Ascending aorta (tissue), 2 donors: ENCODE results near the gene PRR30. TPM values are rescaled to one million over a fixed set of nuclear protein-coding genes. Genes with fewer than 3 reads are reported as not detected.

Experiments used
- DNase-seq, 2 donors: peaks; one replicate each; pipeline ENCODE4 v3.0.0-alpha.2; 2019; ENCODE audit warnings: low spot score in 2 of 2
- H3K27ac ChIP-seq, 2 donors: fragments of 200-600 bp; sonication (generic); one replicate each; pipeline ENCODE4 v1.5.1; 2016 to 2017; ENCODE audit warnings: mild to moderate bottlenecking in 1 of 2
- H3K27me3 ChIP-seq: fragments of 200-600 bp; sonication (generic); one replicate; pipeline ENCODE4 v1.5.1; 2017
- H3K36me3 ChIP-seq, 2 donors: fragments of 200-600 bp; sonication (generic); one replicate each; pipeline ENCODE4 v1.5.1; 2016
- H3K4me1 ChIP-seq, 2 donors: fragments of 200-600 bp; sonication (generic); one replicate each; pipeline ENCODE4 v1.5.1; 2016 to 2017; ENCODE audit warnings: mild to moderate bottlenecking in 1 of 2
- H3K4me3 ChIP-seq, 2 donors: fragments of 200-600 bp; sonication (generic); one replicate each; pipeline ENCODE4 v1.5.1; 2016 to 2017; ENCODE audit warnings: mild to moderate bottlenecking in 1 of 2
- H3K9me3 ChIP-seq, 2 donors: fragments of 200-600 bp; sonication (generic); one replicate each; pipeline ENCODE4 v1.5.1; 2016
- intact Hi-C: fragments of 100-400 bp; cut with DNase I; formaldehyde crosslinking; loops from one replicate; pipeline ENCODE4 v1.15.1; 2023
- total RNA-seq: library from RNA; depleted of rRNA; stranded (reverse); fragments of >200 nt; gene quantifications from one replicate; pipeline ENCODE4 v1.1.0, GENCODE V29; 2016
- TF ChIP-seq, protein P1 (sequence below), 3 experiments: fragments of 200-600 bp in 2 of 3; fragments of 450-650 bp in 1 of 3; sonication (generic) in 2 of 3; IDR thresholded peaks; one replicate each; pipeline ENCODE4 v1.5.1; 2016 to 2019; ENCODE audit warnings: antibody characterized with exemption in 3 of 3, mild to moderate bottlenecking in 1 of 3, moderate library complexity in 1 of 3

The PRR30 gene
- total RNA-seq, 1 donor from 2014 or later: not detected

DNA sequence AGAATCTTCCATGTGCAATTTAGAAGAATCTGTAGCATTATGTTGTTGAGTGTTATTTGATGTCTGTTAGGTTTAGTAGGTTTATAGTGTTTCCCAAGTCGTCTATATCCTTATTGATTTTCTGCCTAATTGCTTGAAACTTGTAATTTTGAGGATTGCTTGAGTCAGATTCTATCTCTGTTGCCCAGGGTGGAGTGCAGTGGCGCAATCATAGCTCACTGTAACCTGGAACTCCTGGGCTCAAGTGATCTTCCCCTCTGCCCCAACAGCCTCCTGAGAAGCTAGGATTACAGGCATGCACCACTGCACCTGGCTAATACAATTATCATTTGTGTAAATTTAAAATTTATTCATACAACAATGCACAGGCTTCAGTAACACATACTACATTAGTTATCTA is 6.5 kb upstream of the PRR30 start:
- Histone ChIP-seq H3K27me3 (no peaks in the 10 kb centered on the region), H3K4me1 (no peaks in the 10 kb centered on the region), H3K27ac (no peak overlapping the region), H3K9me3 (no peaks in the 10 kb centered on the region), H3K36me3 (no peaks in the 10 kb centered on the region), H3K4me3 (no peak overlapping the region)
- TF ChIP-seq, protein P1, sequence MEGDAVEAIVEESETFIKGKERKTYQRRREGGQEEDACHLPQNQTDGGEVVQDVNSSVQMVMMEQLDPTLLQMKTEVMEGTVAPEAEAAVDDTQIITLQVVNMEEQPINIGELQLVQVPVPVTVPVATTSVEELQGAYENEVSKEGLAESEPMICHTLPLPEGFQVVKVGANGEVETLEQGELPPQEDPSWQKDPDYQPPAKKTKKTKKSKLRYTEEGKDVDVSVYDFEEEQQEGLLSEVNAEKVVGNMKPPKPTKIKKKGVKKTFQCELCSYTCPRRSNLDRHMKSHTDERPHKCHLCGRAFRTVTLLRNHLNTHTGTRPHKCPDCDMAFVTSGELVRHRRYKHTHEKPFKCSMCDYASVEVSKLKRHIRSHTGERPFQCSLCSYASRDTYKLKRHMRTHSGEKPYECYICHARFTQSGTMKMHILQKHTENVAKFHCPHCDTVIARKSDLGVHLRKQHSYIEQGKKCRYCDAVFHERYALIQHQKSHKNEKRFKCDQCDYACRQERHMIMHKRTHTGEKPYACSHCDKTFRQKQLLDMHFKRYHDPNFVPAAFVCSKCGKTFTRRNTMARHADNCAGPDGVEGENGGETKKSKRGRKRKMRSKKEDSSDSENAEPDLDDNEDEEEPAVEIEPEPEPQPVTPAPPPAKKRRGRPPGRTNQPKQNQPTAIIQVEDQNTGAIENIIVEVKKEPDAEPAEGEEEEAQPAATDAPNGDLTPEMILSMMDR (IDR thresholded peaks at IDR 0.05): no peak
- intact Hi-C loops: no loop called here
- DNase-seq: no peak

DNA sequence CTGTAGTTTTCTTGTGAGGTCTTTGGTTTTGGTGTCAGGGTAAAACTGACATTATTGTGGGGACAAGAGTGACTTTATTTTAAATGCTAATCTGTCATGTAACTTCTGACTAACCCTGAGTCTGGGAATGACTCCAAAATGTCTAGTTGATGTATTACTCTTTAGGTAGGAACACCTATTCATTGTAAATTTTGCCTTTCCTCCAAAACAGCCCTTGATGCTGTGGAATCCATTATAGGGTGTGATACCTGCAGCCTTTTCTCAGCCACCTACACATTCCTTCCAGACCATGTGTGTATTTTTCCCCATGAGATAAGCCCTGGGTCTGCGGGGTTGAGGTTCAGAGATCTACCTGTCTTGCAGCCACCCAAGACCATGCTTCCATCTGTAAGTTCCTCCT is 4.1 kb upstream of the PRR30 start:
- no peaks in the 10 kb centered on the region for H3K9me3 ChIP-seq
- TF ChIP-seq, protein P1 (IDR thresholded peaks at IDR 0.05): no peak
- DNase-seq: no peak

DNA sequence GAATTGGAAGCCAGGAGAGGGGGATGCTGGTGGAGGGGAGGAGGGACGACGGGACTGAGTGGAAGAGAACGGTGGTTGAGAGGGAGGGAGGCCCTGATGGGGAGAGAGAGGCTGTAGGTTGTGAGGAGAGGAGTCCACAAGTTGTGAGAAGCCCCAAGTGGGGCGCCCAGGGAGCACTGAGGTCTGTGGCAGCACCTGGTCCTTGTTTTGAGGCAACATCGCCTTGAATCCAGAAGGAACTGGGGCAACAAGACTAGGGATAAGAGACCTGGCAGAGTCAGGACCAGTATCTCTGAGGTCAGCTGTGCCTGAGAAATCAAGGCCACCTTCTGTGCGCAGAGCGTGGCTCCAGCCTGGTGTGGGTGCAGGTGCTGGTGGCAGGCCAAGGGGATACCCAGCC is 1.1 kb downstream of the PRR30 start:
- Histone ChIP-seq H3K4me1 (peaks cover 5 to 6% of the 10 kb centered on the region in 2 donors), H3K4me3 (no peak overlapping the region), H3K9me3 (no peaks in the 10 kb centered on the region), H3K27me3 (no peaks in the 10 kb centered on the region), H3K27ac (no peak overlapping the region), H3K36me3 (no peaks in the 10 kb centered on the region)
- intact Hi-C loops: loop anchor here (10.0 kb wide), 1 partner anchor 357 kb away; the partner anchor contains the start of genes FNDC4 and GCKR
- TF ChIP-seq, protein P1 (IDR thresholded peaks at IDR 0.05): no peak
- no peak for DNase-seq

More for the DNA sequence above, 4.1 kb upstream of the PRR30 start:
- no peaks in the 10 kb centered on the region for H3K36me3 ChIP-seq
- no peak overlapping the region for H3K27ac ChIP-seq
- no peak overlapping the region for H3K4me3 ChIP-seq
- H3K4me1 ChIP-seq: no peaks in the 10 kb centered on the region
- intact Hi-C loops: no loop called here
- no peaks in the 10 kb centered on the region for H3K27me3 ChIP-seq

DNA sequence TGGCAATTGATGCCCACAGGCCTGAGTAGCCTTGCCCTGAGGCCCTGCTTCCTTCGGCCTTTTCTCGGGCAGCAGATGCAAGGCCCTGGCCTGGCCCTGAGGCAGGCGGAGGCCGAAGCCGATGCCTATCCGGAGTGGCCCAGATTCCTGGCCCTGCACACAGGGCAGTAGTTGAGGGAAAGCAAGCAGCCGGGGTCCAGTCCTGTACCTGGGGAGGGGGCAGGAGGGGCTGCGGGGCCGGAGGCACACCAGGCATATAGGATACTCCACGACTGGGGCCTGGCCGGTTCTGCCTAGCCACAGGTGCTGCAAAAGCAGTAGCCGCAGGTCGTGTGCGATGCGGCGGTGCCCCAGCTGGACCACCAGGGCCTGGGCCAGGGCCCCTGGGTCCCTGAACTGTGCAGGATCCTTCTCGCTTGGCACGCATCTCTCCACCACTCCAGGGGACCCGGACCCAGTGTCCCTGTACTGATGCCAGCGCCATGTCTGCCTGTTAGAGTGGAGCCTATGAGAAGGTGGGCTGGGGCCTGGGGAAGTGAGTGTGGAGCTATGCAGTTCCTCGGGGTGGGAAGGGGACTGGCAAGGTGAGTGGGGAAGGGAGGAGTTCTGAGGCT is 1.8 kb downstream of the PRR30 start:
- Histone ChIP-seq H3K36me3 (peaks cover 0 to under 1% of the 10 kb centered on the region in 2 donors), H3K4me1 (peaks cover 5 to 11% of the 10 kb centered on the region in 2 donors), H3K4me3 (no peak overlapping the region), H3K27me3 (no peaks in the 10 kb centered on the region), H3K9me3 (no peaks in the 10 kb centered on the region), H3K27ac (no peak overlapping the region)
- intact Hi-C loops: loop anchor here (10.0 kb wide), 1 partner anchor 357 kb away; the partner anchor contains the start of genes FNDC4 and GCKR
- DNase-seq: no peak
- TF ChIP-seq, protein P1 (IDR thresholded peaks at IDR 0.05): no peak

DNA sequence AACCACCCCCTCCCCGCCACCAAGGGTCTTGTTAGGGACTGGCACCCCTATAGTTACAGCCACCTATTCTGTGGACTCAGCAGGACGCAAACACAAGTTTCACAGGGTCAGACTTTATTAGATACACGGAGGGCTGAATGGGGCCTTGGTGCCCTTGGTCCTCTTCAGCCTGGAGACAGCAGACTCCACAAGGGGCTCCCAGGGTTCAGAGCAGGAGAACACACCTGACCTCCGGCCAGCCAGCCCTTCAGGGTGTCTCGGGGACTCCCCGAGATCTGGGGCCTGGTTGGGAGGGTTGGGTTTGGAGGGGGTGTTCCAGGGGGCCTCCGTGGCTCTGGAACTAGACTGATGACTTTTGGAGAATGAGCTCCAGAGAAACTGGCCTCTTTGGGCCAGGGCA is 2.5 kb downstream of the PRR30 start:
- Histone ChIP-seq H3K9me3 (no peaks in the 10 kb centered on the region), H3K36me3 (peaks cover 6 to 7% of the 10 kb centered on the region in 2 donors), H3K27me3 (no peaks in the 10 kb centered on the region), H3K4me3 (no peak overlapping the region), H3K27ac (no peak overlapping the region), H3K4me1 (peaks cover 5 to 11% of the 10 kb centered on the region in 2 donors)
- no peak for DNase-seq
- intact Hi-C loops: loop anchor here (10.0 kb wide), 1 partner anchor 358 kb away; the partner anchor contains the start of genes FNDC4 and GCKR
- TF ChIP-seq, protein P1 (IDR thresholded peaks at IDR 0.05): no peak
